AML-193 (cell line): ENCODE results near the gene CRIP2.

Experiments
- DNase-seq, 2 experiments: peaks; one replicate each; lab custom pipeline; 2025; lab: John Stamatoyannopoulos, UW

Gene CRIP2

GRCh38 chr14:105476831-105477659 is 2.4 kb downstream of the CRIP2 start:
- no peak for DNase-seq

GRCh38 chr14:105477660-105478397 is 3.2 kb downstream of the CRIP2 start:
- DNase-seq, result no peak

GRCh38 chr14:105478398-105479251 is 4.0 kb downstream of the CRIP2 start:
- DNase-seq, result no peak

DNA sequence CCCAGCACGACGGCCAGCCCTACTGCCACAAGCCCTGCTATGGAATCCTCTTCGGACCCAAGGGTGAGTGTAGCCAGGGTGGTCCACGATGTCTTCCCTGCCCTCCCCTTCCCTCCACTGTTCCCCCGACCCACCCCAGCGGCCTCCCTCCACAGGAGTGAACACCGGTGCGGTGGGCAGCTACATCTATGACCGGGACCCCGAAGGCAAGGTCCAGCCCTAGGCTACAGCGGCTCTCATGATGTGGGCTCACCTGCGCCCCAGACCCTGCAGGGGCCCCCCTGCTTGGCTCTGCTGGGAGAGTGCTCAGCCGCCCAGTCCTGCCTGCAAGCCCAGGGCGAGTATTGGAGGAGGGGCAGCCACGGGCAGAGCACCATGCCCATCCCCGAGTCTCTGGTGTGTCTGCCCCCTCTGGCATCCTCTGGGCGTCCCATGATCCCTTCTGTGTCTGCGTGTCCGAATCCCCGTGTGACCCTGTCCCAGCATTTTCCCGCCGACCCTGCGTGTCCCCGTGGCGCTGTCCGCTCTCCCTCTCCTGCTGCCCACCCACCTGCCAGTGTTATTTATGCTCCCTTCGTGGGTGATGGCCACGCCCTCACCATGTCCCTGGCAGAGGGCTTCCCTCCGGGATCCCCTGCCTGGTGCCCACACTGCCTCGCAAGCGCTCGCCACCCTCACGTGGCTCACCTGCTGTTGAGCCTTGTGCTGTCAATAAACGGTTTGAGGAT is 5.0 kb downstream of the CRIP2 start:
- no peak for DNase-seq

DNA sequence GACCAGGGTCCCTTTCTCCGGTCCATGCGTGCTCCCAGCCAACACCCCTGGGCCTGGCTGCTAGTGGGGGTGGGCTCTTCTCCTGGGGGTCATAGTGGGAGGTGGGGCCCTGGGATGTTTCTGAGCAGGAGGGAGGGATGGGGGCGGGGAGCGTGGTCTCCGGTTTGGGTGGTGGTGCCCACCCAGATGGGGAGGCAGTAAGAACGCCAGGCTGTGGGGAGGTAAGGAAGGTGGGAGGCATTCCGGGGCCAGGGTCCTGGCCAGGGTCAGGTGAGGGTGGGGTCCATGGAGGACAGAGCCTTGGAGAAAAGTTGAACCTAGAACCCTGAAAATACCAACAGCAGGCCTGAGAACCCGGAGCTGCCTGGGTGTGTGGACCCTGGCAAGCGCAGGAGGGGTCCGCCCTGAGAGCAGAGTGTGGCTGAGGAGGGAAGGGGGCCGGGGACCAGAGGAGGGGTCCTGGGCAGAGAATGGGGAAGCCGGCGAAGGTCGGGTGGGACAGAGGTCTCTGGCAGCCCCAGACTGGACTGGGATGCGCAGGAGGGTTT is 5.7 kb downstream of the CRIP2 start:
- DNase-seq, result no peak

DNA sequence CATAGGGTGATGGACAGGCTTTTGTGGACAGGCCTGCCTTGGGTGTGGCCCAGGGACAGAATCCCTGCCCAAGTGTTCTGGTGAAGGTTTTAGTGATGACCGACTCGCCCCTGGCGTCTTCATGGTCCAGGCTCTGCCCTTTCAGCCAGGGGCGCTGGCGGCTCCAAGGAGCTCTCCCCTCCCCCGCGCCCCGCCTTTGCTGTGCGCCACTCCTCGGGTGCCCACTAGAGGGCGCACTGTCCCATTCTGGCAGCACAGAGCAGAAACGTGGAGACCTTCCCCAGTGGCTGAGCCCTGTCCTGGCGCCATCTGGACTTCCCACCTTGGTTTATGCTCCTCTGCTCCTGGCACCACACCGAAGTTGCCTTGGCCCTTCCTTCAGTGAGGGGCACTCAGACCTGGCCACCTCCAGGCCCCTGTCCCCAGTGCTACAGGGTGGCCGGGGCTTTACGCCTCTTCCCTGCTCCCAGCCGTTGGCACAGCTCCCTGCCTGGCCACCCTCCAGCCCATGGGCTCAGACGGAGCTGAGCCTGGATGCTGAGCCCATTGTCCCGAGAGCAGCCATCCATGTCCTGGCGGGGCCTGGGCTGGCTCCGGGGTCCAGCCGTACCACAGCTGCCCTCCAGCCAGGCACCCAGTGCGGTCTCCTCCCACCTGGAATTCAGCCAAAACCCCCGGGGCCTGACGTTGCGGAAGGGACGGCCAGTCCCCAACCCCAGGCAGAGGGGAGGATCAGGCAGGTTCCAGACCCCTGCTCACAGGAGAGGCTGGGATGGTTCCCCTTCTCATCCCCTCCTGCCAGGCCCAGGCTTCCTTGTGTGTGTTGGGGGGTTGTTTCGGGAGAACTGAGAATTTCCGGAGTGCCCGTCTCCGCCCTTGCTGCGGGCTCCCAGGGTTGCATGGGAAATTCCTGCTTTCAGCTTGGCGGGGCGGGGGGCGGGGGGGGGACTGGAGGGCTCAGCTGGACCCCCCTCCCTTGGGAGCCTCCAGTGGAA is 6.5 kb downstream of the CRIP2 start:
- DNase-seq, result peak; percentile 71 to 79

DNA sequence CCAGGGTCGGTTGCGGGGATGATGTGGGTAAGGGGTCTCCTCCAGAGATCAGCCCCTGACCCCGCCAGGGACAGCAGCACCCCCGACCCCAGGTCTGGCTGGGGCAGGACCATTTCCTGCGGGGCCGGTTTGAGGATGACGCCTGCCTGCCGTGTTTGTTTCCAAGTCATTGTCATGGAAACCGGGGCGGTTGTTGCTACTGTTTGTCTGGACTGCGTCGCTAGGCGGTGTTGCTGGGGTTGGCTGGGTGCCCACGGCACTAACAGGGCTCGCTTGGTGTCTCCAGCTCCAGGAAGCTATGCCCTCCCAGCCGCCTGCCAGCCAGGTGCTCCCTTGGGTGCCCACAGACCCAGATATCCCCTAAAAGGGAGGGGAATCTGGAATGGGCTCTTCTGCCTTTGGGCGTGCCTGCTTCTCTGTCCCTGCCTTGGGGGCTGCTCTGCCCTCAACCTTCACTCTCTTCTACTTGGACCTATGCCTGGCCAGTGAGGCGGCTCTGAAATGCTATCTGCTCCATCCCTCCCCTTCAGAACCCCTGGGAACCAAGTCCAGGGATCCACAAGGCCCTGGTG is 7.4 kb downstream of the CRIP2 start:
- DNase-seq, result peak; percentile 90 to 92

GRCh38 chr14:105482486-105483110 is 8.0 kb downstream of the CRIP2 start:
- DNase-seq, result no peak

DNA sequence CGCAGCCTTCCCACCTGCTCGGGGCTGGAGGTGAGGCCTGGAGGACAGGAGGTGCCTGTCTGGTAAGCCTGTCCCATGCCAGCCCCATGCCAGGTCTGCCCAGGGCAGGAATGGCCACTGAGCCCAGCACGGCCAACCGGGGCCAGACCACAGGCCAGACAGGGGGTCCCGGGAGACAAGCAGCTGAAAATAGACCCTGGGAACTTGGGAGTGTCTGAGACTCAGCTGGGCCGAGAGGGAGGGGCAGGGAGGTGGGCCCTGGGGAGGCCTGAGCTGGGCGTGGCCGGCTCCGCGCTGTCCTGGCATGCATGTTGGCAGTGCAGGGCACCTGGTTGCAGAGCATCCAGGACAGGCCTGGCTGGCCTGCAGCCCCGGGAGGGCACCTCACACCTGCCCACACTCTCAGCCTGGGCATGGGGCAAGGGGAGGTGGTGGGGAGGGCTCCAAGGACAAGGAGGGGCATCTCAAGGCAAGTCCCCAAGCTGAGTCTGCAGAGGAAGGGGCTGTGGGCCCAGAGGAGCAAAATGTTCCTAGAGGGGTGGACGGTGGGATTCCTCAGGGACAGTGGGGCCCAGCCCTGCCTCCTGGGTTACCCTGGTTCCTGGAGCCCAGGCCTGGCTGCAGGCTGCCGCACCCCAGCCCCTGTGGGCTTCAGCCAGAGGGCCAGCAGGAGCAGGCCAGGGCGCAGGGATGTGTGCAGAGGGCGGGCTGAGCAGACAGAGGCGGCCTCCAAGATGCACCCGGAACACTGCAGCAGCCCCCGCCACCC is 8.9 kb downstream of the CRIP2 start:
- no peak for DNase-seq

DNA sequence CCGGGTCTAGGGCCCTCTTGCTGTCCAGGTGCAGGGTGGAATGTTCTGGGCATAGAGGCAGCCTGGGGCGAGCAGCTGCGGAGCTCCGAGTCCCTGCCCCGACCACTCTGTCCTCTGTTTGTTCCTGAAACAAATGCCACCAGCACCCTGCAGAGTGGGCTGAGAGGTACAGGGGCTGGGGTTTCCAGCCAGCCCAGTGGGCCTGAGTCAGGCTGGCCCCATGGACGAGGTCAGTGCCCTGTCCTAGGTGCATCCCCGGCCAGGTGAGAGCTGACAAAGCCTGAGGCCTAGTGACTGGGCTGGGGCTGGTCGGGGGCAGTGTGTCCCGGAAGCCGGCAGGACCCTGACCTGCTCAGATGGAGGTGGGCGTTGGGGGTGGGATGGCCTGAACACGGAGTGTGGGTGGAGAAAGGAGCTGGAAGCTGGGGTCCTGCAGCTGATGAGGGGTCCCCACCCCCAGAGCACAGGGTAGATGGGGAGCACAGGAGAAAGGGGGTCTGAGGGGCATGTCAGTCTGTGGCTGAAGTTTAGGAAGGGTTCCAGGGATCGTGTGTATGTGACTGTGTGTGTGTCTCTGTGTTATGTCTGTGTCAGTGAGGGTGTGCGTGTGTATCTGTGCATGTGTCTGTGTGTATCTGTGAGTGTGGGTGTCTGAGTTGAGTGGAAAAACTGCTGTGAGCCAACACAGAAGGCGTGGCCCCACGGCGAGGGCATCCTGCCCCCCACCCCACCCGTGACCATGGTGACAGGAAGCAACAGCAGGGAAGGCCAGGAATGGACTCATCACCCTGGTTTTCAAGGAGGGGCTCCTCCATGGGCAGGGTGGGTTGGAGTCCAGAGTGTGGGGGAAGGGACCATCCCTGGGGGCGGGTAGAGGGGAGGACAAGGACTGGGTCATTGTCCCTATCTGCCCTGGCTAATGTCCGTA is 9.7 kb downstream of the CRIP2 start:
- no peak for DNase-seq

- no peak for DNase-seq
Observed at GRCh38 chr14:105484997-105485393, 10.4 kb downstream of the CRIP2 start.

- DNase-seq, result no peak
Observed at GRCh38 chr14:105485739-105486162, 11.1 kb downstream of the CRIP2 start.

DNA sequence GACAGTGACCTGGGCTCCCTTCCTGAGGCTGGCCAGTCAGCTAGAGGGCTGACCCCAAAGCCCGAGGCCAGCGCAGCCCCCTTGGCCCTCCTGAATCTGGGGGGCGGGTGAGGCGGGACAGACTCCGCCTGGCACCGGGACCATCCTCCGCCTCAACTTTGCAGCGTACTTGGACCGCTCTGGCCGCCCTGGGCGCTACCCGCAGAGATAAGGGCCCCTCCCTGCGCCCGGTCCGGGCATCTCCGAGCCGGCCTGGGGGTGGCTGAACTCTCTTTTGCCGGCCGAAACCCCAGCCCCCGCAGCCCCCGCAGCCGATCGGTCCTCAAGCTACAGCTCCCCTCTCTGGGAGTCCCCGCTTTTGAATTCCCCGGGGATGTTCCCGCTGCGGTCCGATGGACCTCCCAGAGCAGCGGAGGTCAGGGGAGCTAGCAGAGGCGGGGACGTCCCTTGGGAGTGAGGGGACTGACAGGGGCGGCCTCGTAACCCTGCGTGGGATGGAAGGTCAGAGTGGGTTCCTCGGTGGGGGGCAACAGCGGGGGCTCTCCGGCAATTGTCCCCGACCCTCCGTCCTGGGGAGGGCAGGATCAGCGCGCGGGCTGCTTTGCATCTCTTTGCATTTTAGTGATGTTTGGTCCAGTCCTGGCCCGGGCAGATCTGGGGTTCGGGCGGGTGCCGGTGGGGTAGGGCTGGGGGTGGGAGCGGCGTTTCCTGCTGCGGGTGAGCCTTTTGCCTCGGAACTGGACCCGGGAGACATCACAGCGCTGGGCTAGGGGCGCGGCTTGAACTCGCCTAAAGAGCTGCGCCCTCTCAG is 11.7 kb downstream of the CRIP2 start, which contains the start of gene CRIP1:
Gene CRIP1 (plus strand): TSS at position 724 of the 811 bp plus-strand sequence. CDS start 374 bp downstream, outside the sequence.
- no peak for DNase-seq

GRCh38 chr14:105486974-105487448 is 12.4 kb downstream of the CRIP2 start:
- DNase-seq, result no peak

- peak; percentile 47 to 70 for DNase-seq
Observed at GRCh38 chr14:105487449-105487985, 12.9 kb downstream of the CRIP2 start.
